Measurements from ENCODE around the gene MKNK1. TPM values are rescaled to one million over a fixed set of nuclear protein-coding genes. Genes with fewer than 3 reads are reported as not detected.

The MKNK1 gene
- total RNA-seq, 1 experiment from 2014 or later: 18.6 TPM

DNA sequence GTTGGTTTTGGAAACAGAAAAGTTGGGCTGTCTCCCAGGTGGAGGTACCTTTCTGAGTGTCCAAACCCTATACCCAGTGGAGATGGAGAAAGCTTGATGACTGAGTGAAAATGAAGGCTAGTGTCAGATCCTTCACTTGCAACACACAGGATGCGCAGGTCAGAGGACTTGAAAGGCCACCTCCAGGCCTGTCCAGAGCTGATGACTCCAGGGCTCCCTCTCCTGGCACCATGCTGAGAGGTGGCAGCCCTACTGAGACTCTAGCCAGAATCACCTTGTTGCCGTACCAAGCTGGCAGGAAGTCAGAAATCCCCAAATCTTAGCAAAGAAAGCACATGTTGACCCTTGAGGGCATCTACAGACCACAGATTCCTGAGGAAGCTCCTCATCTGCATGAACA lies 69.0 kb downstream of the MKNK1 start:
- Mint-ChIP-seq H3K36me3 (no peaks in the 10 kb centered on the region), H3K9me3 (peaks cover 7% of the 10 kb centered on the region; the same call in 1 of the 2 replicates), H3K27me3 (ENCODE audit: low read depth) (peaks cover 87% of the 10 kb centered on the region), H3K27ac (no peak overlapping the region), H3K4me1 (peaks cover 12% of the 10 kb centered on the region), H3K4me3 (no peak overlapping the region)
- DNase-seq (ENCODE audit: low spot score): no peak
- ChIA-PET CTCF (interaction anchor here (0.7 to 10.6 kb wide), 17 partner anchors 8 to 190 kb away, joined by 3 to 190 read pairs (median 4); partner anchors contain the start of genes KNCN and MKNK1), POLR2A (no interaction called here)
- no peak for ATAC-seq
- TF ChIP-seq HMGA2 (CRISPR knock-in tag; IDR thresholded peaks at IDR 0.05): no peak
- no peak for TF ChIP-seq NFE2L1 (CRISPR knock-in tag; IDR thresholded peaks at IDR 0.05)

DNA sequence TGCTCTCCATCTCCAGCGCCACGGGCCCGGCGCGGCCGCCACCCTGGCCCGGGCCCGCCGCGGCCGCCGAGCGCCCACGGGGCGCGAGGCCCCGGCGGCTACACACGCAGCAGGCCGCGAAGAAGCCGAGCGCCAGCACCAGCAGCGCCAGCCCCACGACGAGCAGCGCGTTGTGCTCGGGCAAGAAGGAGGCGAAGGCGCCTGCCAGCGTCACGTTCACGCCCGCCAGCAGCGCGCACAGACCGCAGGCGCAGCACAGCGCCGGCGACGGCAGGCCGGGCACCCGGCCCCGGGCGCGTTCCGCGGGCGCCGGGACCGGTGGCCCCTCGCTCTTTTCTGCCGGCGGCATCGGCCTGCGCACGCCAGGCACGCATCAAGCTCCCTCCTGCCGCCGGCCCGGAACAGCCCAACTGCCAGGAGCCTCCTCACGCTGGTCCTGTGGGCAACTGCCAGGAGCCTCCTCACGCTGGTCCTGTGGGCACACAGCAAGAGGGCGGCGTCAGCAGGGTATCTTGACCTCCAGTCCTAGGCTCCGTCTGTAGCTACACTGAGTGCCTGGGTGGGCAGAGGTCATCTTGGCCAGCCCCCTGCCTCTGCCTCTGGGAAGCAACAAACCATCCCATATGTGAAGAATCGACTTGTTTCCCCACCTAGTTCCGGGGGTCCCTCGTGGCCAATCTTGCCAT lies 70.7 kb downstream of the MKNK1 start:
- TF ChIP-seq PRRX2 (CRISPR knock-in tag; IDR thresholded peaks at IDR 0.05) (no peak), ZNF121 (CRISPR knock-in tag; IDR thresholded peaks at IDR 0.05) (peak; percentile 11; the same call in 1 of the 2 replicates), FOXP1 (CRISPR knock-in tag; IDR thresholded peaks at IDR 0.05; ENCODE audit: borderline replicate concordance) (peak; percentile 61; the same call in 1 of the 2 replicates), CBFB (CRISPR knock-in tag; IDR thresholded peaks at IDR 0.05; ENCODE audit: low read depth) (peak; percentile 72; the same call in 1 of the 2 replicates), SOX15 (CRISPR knock-in tag; IDR thresholded peaks at IDR 0.05) (no peak), NR2C2 (CRISPR knock-in tag; IDR thresholded peaks at IDR 0.05) (peak; percentile 49; the same call in 1 of the 2 replicates), ESRRA (CRISPR knock-in tag; IDR thresholded peaks at IDR 0.05; ENCODE audit: borderline replicate concordance) (peak; percentile 24; the same call in 1 of the 2 replicates), TEAD4 (CRISPR knock-in tag; IDR thresholded peaks at IDR 0.05) (no peak), TCF7 (CRISPR knock-in tag; IDR thresholded peaks at IDR 0.05; ENCODE audit: low read depth) (0 out of 2 replicates have a peak, but pooled peaks have one; percentile 52), OVOL2 (CRISPR knock-in tag; IDR thresholded peaks at IDR 0.05; ENCODE audit: borderline replicate concordance) (no peak), KAT7 (CRISPR knock-in tag; IDR thresholded peaks at IDR 0.05; ENCODE audit: borderline replicate concordance) (peak; percentile 67; the same call in 1 of the 2 replicates), FOXK1 (CRISPR knock-in tag; IDR thresholded peaks at IDR 0.05) (no peak), MAX (CRISPR knock-in tag; IDR thresholded peaks at IDR 0.05) (no peak)
- TF ChIP-seq, protein P1, sequence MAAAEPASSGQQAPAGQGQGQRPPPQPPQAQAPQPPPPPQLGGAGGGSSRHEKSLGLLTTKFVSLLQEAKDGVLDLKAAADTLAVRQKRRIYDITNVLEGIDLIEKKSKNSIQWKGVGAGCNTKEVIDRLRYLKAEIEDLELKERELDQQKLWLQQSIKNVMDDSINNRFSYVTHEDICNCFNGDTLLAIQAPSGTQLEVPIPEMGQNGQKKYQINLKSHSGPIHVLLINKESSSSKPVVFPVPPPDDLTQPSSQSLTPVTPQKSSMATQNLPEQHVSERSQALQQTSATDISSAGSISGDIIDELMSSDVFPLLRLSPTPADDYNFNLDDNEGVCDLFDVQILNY (CRISPR knock-in tag; IDR thresholded peaks at IDR 0.05): no peak
- TF ChIP-seq, protein P2, sequence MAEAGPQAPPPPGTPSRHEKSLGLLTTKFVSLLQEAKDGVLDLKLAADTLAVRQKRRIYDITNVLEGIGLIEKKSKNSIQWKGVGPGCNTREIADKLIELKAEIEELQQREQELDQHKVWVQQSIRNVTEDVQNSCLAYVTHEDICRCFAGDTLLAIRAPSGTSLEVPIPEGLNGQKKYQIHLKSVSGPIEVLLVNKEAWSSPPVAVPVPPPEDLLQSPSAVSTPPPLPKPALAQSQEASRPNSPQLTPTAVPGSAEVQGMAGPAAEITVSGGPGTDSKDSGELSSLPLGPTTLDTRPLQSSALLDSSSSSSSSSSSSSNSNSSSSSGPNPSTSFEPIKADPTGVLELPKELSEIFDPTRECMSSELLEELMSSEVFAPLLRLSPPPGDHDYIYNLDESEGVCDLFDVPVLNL (CRISPR knock-in tag; IDR thresholded peaks at IDR 0.05; ENCODE audit: borderline replicate concordance, low read depth): peak; percentile 47; the same call in 1 of the 2 replicates
- Mint-ChIP-seq H3K27me3 (ENCODE audit: low read depth) (peaks cover 93% of the 10 kb centered on the region), H3K4me1 (peaks cover 20% of the 10 kb centered on the region), H3K27ac (no peak overlapping the region), H3K4me3 (peak overlapping the region; percentile 64), H3K9me3 (peaks cover 7% of the 10 kb centered on the region; the same call in 1 of the 2 replicates), H3K36me3 (no peaks in the 10 kb centered on the region)
- ATAC-seq (peak; percentile 50), DNase-seq (ENCODE audit: low spot score) (peak; percentile 48)
- ChIA-PET CTCF (interaction anchor here (0.5 to 10.6 kb wide), 42 partner anchors 11 to 192 kb away, joined by 3 to 190 read pairs (median 5); partner anchors contain the start of genes ATPAF1, DMBX1, KNCN and MKNK1), POLR2A (interaction anchor here (1.1 kb wide), 1 partner anchor 14 kb away, joined by 5 read pairs; no protein-coding TSS in a partner anchor)

GRCh38 chr1:46532498-46533178 lies 71.4 kb downstream of the MKNK1 start:
- H3K27me3 Mint-ChIP-seq (ENCODE audit: low read depth): peaks cover 93% of the 10 kb centered on the region
- peaks cover 25% of the 10 kb centered on the region for H3K4me1 Mint-ChIP-seq
- CTCF ChIA-PET: interaction anchor here (0.5 to 10.6 kb wide), 43 partner anchors 10 to 193 kb away, joined by 3 to 190 read pairs (median 5); partner anchors contain the start of genes ATPAF1, DMBX1, KNCN and MKNK1
- no peak overlapping the region for H3K27ac Mint-ChIP-seq
- H3K4me3 Mint-ChIP-seq: peak overlapping the region; percentile 26; the same call in 1 of the 2 replicates
- DNase-seq (ENCODE audit: low spot score): peak; percentile 81
- POLR2A ChIA-PET: interaction anchor here (1.1 kb wide), 1 partner anchor 15 kb away, joined by 5 read pairs; no protein-coding TSS in a partner anchor
- ATAC-seq: peak; percentile 69
- peaks cover 7% of the 10 kb centered on the region; the same call in 1 of the 2 replicates for H3K9me3 Mint-ChIP-seq
- H3K36me3 Mint-ChIP-seq: no peaks in the 10 kb centered on the region
- TF ChIP-seq NR2C2 (CRISPR knock-in tag; IDR thresholded peaks at IDR 0.05): no peak
- TF ChIP-seq GRHL2 (CRISPR knock-in tag; IDR thresholded peaks at IDR 0.05; ENCODE audit: insufficient replicate concordance, severe bottlenecking): no peak
- TF ChIP-seq, protein P3, sequence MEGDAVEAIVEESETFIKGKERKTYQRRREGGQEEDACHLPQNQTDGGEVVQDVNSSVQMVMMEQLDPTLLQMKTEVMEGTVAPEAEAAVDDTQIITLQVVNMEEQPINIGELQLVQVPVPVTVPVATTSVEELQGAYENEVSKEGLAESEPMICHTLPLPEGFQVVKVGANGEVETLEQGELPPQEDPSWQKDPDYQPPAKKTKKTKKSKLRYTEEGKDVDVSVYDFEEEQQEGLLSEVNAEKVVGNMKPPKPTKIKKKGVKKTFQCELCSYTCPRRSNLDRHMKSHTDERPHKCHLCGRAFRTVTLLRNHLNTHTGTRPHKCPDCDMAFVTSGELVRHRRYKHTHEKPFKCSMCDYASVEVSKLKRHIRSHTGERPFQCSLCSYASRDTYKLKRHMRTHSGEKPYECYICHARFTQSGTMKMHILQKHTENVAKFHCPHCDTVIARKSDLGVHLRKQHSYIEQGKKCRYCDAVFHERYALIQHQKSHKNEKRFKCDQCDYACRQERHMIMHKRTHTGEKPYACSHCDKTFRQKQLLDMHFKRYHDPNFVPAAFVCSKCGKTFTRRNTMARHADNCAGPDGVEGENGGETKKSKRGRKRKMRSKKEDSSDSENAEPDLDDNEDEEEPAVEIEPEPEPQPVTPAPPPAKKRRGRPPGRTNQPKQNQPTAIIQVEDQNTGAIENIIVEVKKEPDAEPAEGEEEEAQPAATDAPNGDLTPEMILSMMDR (IDR thresholded peaks at IDR 0.05): peak; percentile 56
- no peak for TF ChIP-seq ZNF219 (CRISPR knock-in tag; IDR thresholded peaks at IDR 0.05; ENCODE audit: borderline replicate concordance)
- TF ChIP-seq, protein P4, sequence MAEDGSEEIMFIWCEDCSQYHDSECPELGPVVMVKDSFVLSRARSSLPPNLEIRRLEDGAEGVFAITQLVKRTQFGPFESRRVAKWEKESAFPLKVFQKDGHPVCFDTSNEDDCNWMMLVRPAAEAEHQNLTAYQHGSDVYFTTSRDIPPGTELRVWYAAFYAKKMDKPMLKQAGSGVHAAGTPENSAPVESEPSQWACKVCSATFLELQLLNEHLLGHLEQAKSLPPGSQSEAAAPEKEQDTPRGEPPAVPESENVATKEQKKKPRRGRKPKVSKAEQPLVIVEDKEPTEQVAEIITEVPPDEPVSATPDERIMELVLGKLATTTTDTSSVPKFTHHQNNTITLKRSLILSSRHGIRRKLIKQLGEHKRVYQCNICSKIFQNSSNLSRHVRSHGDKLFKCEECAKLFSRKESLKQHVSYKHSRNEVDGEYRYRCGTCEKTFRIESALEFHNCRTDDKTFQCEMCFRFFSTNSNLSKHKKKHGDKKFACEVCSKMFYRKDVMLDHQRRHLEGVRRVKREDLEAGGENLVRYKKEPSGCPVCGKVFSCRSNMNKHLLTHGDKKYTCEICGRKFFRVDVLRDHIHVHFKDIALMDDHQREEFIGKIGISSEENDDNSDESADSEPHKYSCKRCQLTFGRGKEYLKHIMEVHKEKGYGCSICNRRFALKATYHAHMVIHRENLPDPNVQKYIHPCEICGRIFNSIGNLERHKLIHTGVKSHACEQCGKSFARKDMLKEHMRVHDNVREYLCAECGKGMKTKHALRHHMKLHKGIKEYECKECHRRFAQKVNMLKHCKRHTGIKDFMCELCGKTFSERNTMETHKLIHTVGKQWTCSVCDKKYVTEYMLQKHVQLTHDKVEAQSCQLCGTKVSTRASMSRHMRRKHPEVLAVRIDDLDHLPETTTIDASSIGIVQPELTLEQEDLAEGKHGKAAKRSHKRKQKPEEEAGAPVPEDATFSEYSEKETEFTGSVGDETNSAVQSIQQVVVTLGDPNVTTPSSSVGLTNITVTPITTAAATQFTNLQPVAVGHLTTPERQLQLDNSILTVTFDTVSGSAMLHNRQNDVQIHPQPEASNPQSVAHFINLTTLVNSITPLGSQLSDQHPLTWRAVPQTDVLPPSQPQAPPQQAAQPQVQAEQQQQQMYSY (CRISPR knock-in tag; IDR thresholded peaks at IDR 0.05): no peak
